D721Med (cell line): ENCODE measurements around the gene SMCO2.

Experiments used
- DNase-seq: peaks from one replicate; pipeline ENCODE4 v3.0.0; 2011; ENCODE audit warnings: low spot score; ENCODE audit not compliant: insufficient read length
- FAIRE-seq: peaks from 2 replicates; lab custom pipeline; 2011; peaks lifted over from hg19 to GRCh38; lab: Jason Lieb, UNC
- CTCF ChIP-seq: IDR thresholded peaks from 2 replicates; pipeline ENCODE4 v1.5.1; 2012; ENCODE audit warnings: mild to moderate bottlenecking, control low read depth; ENCODE audit not compliant: insufficient read depth; ENCODE audit errors: missing control alignments

The SMCO2 gene

GRCh38 chr12:27515671-27516070 is 69.1 kb downstream of the SMCO2 start:
- TF ChIP-seq CTCF = no peak
- DNase-seq = no peak
- FAIRE-seq = no peak

- FAIRE-seq (no peak), DNase-seq (no peak)
- TF ChIP-seq CTCF = no peak
Observed at GRCh38 chr12:27516625-27517024, 70.1 kb downstream of the SMCO2 start.

- DNase-seq (no peak), FAIRE-seq (no peak)
- no peak for TF ChIP-seq CTCF
Observed at GRCh38 chr12:27517546-27517945, 71.0 kb downstream of the SMCO2 start.

GRCh38 chr12:27517961-27518665 is 71.6 kb downstream of the SMCO2 start:
- FAIRE-seq = no peak

GRCh38 chr12:27521066-27521465 is 74.5 kb downstream of the SMCO2 start:
- DNase-seq = no peak
- no peak for FAIRE-seq
- no peak for TF ChIP-seq CTCF

More at GRCh38 chr12:27517961-27518665, 71.6 kb downstream of the SMCO2 start:
- no peak for TF ChIP-seq CTCF
- no peak for DNase-seq

GRCh38 chr12:27521981-27522380 is 75.4 kb downstream of the SMCO2 start:
- no peak for TF ChIP-seq CTCF
- FAIRE-seq (no peak), DNase-seq (no peak)

- FAIRE-seq (no peak), DNase-seq (no peak)
- no peak for TF ChIP-seq CTCF
Observed at GRCh38 chr12:27523305-27523641, 76.7 kb downstream of the SMCO2 start.
